ENCODE measurements around the gene ARSJ. TPM values are rescaled to one million over a fixed set of nuclear protein-coding genes. Genes with fewer than 3 reads are reported as not detected.

The ARSJ gene
- total and polyA plus RNA-seq, 2 of the 8 experiments (the other 6 are each of a cell fraction or from before 2014, with no cell fraction given): 1.4 to 6.3 TPM

DNA sequence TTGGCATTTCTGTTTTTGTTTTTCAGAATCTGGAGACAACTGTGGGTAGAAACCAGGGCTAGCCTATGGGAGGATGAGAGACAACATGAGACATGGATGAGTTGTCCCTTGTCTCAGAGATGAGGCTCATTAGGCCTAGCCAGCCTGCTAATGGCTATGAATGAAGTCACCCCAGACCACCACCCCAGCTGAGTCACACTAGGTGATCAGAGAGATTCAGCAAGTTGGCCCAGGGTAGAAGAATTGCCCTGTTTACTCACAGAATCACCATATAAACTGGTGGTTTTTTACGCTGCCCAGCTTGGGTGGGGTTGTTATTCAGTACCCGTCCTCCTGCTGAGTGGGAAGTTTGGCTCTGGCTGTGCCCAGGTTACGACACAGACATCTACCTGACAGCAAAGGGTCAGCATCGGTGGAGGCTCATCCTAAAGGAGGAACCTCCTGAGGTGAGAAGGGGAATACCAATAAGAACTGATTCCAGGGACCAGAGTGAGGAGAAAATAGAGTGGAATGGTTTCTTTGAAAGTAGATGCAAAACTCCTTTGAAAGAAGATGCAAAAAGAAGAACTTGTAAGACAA lies 17.2 kb upstream of the ARSJ start:
- no peak overlapping the region for H2BK15ac ChIP-seq (ENCODE audit: low read length)
- TF ChIP-seq ZNF274 (IDR thresholded peaks at IDR 0.05; ENCODE audit: borderline replicate concordance, extremely low read depth, low read length): no peak
- TF ChIP-seq NANOG (IDR thresholded peaks at IDR 0.05; ENCODE audit: insufficient read depth, low read depth, low read length, poor library complexity, severe bottlenecking): no peak
- TF ChIP-seq SIN3A (conservative IDR thresholded peaks at IDR 0.05 in 1 of 2, IDR thresholded peaks at IDR 0.05 in 1 of 2; ENCODE audit: low read depth in 1 of 2, low read length in 2 of 2): no peak
- TF ChIP-seq EGR1 (IDR thresholded peaks at IDR 0.05; ENCODE audit: borderline replicate concordance, low read depth, low read length): no peak
- TF ChIP-seq POLR2AphosphoS5 (IDR thresholded peaks at IDR 0.05; ENCODE audit: low read depth, low read length): no peak
- TF ChIP-seq GABPA (IDR thresholded peaks at IDR 0.05; ENCODE audit: borderline replicate concordance, insufficient read depth, low read length): no peak
- TF ChIP-seq CEBPB (IDR thresholded peaks at IDR 0.05; ENCODE audit: low read depth, low read length): peak; percentile 74
- 0 out of 2 replicates have a peak, but pooled peaks have one; percentile 7 for TF ChIP-seq TAF1 (IDR thresholded peaks at IDR 0.05; ENCODE audit: low read depth, low read length)
- no peak for TF ChIP-seq CREB1 (IDR thresholded peaks at IDR 0.05)
- no peak for TF ChIP-seq SAP30 (IDR thresholded peaks at IDR 0.05; ENCODE audit: insufficient read depth, insufficient replicate concordance, low read length)
- TF ChIP-seq SP4 (IDR thresholded peaks at IDR 0.05; ENCODE audit: low read length): no peak
- H2BK20ac ChIP-seq (ENCODE audit: low read length): no peak overlapping the region
- no peak overlapping the region for H4K5ac ChIP-seq (ENCODE audit: insufficient read length, low read depth, low read length)
- no peak overlapping the region for H3K56ac ChIP-seq (replicated peaks; ENCODE audit: insufficient read length, low read depth, low read length)
- no peak overlapping the region for H3K18ac ChIP-seq (ENCODE audit: extremely low read depth, low read length)
- H4K91ac ChIP-seq (replicated peaks; ENCODE audit: insufficient read length, low read length): no peak overlapping the region
- no peaks in the 10 kb centered on the region for H3K36me3 ChIP-seq (ENCODE audit: control insufficient read depth in 2 of 4, insufficient read depth in 4 of 4, low read length in 3 of 4)
- H3K9me3 ChIP-seq (ENCODE audit: insufficient read depth in 2 of 2, low read depth in 1 of 2, low read length in 1 of 2): no peaks in the 10 kb centered on the region
- no peaks in the 10 kb centered on the region for H3K23me2 ChIP-seq (ENCODE audit: low read depth, low read length)
- H3K4ac ChIP-seq (replicated peaks; ENCODE audit: insufficient read length, low read depth, low read length): no peak overlapping the region
- no peak overlapping the region for H3K23ac ChIP-seq (ENCODE audit: insufficient read length)
- peaks cover 2 to 5% (median 3%) of the 10 kb centered on the region in 4 experiments; a peak in 3 of 7 replicates for H3K4me1 ChIP-seq (replicated peaks in 1 of 4; ENCODE audit: control insufficient read depth in 3 of 4, insufficient read depth in 4 of 4, low read length in 3 of 4)
- H3K27ac ChIP-seq (ENCODE audit: low read depth, low read length): no peak overlapping the region
- no peak overlapping the region for H2BK5ac ChIP-seq (ENCODE audit: low read depth, low read length)
- H3K4me2 ChIP-seq (ENCODE audit: insufficient read depth in 1 of 2, low read depth in 2 of 2, low read length in 2 of 2): peak overlapping the region in 1 of 2 experiments; percentile 11; a peak in 1 of 4 replicates
- ChIA-PET CTCF (ENCODE audit: partially characterized antibody) (no interaction called here), POLR2A (ENCODE audit: partially characterized antibody) (interaction anchor here (0.7 kb wide), 1 partner anchor 9 kb away, joined by 3 read pairs; no protein-coding TSS in a partner anchor)
- no peak overlapping the region; the same call in 1 of the 2 replicates for H2AFZ ChIP-seq (ENCODE audit: low read length)
- H3K79me2 ChIP-seq (ENCODE audit: control insufficient read depth in 1 of 2, insufficient read depth in 2 of 2, low read length in 2 of 2): no peaks in the 10 kb centered on the region
- H4K20me1 ChIP-seq (replicated peaks in 1 of 2; ENCODE audit: control insufficient read depth in 1 of 2, insufficient read depth in 2 of 2, low read length in 2 of 2): no peaks in the 10 kb centered on the region
- H4K8ac ChIP-seq (ENCODE audit: extremely low read depth, insufficient read depth, low read length): no peak overlapping the region
- no peak overlapping the region for H3K14ac ChIP-seq (ENCODE audit: insufficient read length)
- FAIRE-seq (no peak), DNase-seq (ENCODE audit: low read depth in 1 of 2, low spot score in 2 of 2) (peak in 1 of 2 experiments; percentile 36)
- no peak overlapping the region; a peak in 1 of 7 replicates for H3K9ac ChIP-seq (replicated peaks in 1 of 4; ENCODE audit: extremely low read depth in 1 of 4, low read depth in 3 of 4, low read length in 3 of 4)
- no peaks in the 10 kb centered on the region for H3K79me1 ChIP-seq (ENCODE audit: low read depth, low read length)
- no peak overlapping the region; a peak in 1 of 8 replicates for H3K4me3 ChIP-seq (ENCODE audit: extremely low read depth in 1 of 4, insufficient read depth in 2 of 4, low read depth in 3 of 4, low read length in 4 of 4)
- no peak overlapping the region for H2BK120ac ChIP-seq (replicated peaks; ENCODE audit: low read depth, low read length)
- no peak overlapping the region for H2AK5ac ChIP-seq (ENCODE audit: low read depth, low read length)
- H2BK12ac ChIP-seq (ENCODE audit: low read depth, low read length): 0 out of 2 replicates have a peak overlapping the region, but pooled peaks have one; percentile 12
- WGBS, 2 experiments (ENCODE audit: extremely low coverage in 1 of 2, insufficient coverage in 1 of 2, insufficient read length in 1 of 2, insufficient replicate concordance in 2 of 2, low coverage in 1 of 2, low lambda C conversion rate in 2 of 2, missing lambda C conversion rate in 1 of 2): 37% methylated on average over 4 of the region's 4 CpGs; no CpG with 5 or more reads in 1 of the 2 experiments
- H3K27me3 ChIP-seq (replicated peaks in 1 of 4; ENCODE audit: control insufficient read depth in 3 of 4, extremely low read depth in 1 of 4, insufficient read depth in 3 of 4, low read length in 3 of 4): no peaks in the 10 kb centered on the region

Measured in H1 (cell line).